ENCODE results near the gene PARP11.

PARP11 gene

GRCh38 chr12:3770891-3771290, 102.3 kb downstream of the PARP11 start:
- DNase-seq (ENCODE audit: low spot score) = no peak

- DNase-seq (ENCODE audit: low spot score) = no peak
Measured at GRCh38 chr12:3768911-3769447, 104.2 kb downstream of the PARP11 start.

- no peak for DNase-seq (ENCODE audit: low spot score)
Measured at GRCh38 chr12:3761116-3761735, 112.0 kb downstream of the PARP11 start.

GRCh38 chr12:3759878-3760277, 113.3 kb downstream of the PARP11 start:
- no peak for DNase-seq (ENCODE audit: low spot score)

Data from AG08396 (cell line).